Measurements from ENCODE around the gene CSNK2A2.

CSNK2A2 gene

DNA sequence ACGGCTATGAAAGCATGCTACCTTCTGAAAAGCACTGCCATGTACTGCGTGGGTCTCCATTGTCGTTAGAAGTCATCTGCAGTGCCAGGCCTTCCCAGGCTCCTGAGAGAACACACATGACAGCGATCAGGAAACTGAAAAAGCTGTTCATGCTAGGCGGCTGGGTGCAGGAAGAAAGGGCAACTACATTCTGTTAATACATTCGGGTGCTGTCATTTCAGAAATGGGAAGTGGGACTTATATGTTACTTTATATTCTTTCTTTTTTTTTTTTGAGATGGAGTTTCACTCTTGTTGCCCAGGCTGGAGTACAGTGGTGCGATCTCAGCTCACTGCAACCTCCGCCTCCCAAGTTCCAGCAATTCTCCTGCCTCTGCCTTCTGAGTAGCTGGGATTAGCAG is 88.6 kb downstream of the CSNK2A2 start:
- no peak for DNase-seq
